Measurements from ENCODE around the gene ASXL2. TPM values are rescaled to one million over a fixed set of nuclear protein-coding genes. Genes with fewer than 3 reads are reported as not detected.

The ASXL2 gene
- total RNA-seq, 1 experiment from 2014 or later: 32.7 TPM

GRCh38 chr2:25833566-25833965, 44.7 kb downstream of the ASXL2 start:
- H3K27ac Mint-ChIP-seq: no peak overlapping the region
- Histone ChIP-seq H3K79me2 (ENCODE audit: insufficient read depth, low read length) (no peaks in the 10 kb centered on the region), H3K23ac (ENCODE audit: insufficient read length, low read depth, low read length) (no peak overlapping the region), H2BK20ac (ENCODE audit: low read depth, low read length, poor library complexity, severe bottlenecking) (no peak overlapping the region), H2BK12ac (ENCODE audit: insufficient read length, low read depth, low read length) (no peak overlapping the region), H3K4me1 (ENCODE audit: insufficient read depth, low read length) (no peaks in the 10 kb centered on the region), H4K8ac (replicated peaks; ENCODE audit: insufficient read length, low read depth, low read length) (no peak overlapping the region), H2BK15ac (ENCODE audit: low read depth, low read length) (no peak overlapping the region), H3K27ac (ENCODE audit: insufficient read length, low read depth, low read length) (no peak overlapping the region), H4K20me1 (ENCODE audit: control insufficient read depth, insufficient read depth, insufficient read length) (no peaks in the 10 kb centered on the region), H3K56ac (ENCODE audit: insufficient read length, low read depth, low read length) (no peak overlapping the region), H3K14ac (ENCODE audit: insufficient read depth, low read length) (no peak overlapping the region), H2AK5ac (ENCODE audit: insufficient read length, low read length) (no peak overlapping the region), H3K4ac (ENCODE audit: low read depth, low read length) (no peak overlapping the region), H3K9me3 (ENCODE audit: control insufficient read depth, low read depth, low read length) (no peaks in the 10 kb centered on the region), H3K23me2 (ENCODE audit: insufficient read length, low read depth, low read length, poor library complexity, severe bottlenecking) (no peaks in the 10 kb centered on the region), H2BK5ac (ENCODE audit: insufficient read length, low read length) (no peak overlapping the region), H3K27me3 (ENCODE audit: insufficient read depth, low read length) (no peaks in the 10 kb centered on the region), H3K4me2 (ENCODE audit: insufficient read depth, insufficient read length, low read length) (no peak overlapping the region), H4K5ac (ENCODE audit: insufficient read length, low read depth, low read length) (no peak overlapping the region), H3K79me1 (ENCODE audit: insufficient read depth, low read depth, low read length, poor library complexity, severe bottlenecking) (peaks cover 7% of the 10 kb centered on the region), H3K9ac (ENCODE audit: extremely low read depth, insufficient read length, low read length) (no peak overlapping the region), H3T11ph (ENCODE audit: low read length) (no peak overlapping the region), H3K18ac (ENCODE audit: insufficient read length, low read depth, low read length) (no peak overlapping the region), H4K91ac (ENCODE audit: insufficient read length, low read depth, low read length) (no peak overlapping the region), H2BK120ac (ENCODE audit: low read depth, low read length, poor library complexity, severe bottlenecking) (no peak overlapping the region), H2AFZ (ENCODE audit: low read length) (no peak overlapping the region)
- peaks cover 22 to 32% (median 30%) of the 10 kb centered on the region in 3 experiments for H3K36me3 Mint-ChIP-seq (ENCODE audit: insufficient read depth in 1 of 3, low read depth in 3 of 3)
- H3K4me1 Mint-ChIP-seq: peaks cover 0 to 7% of the 10 kb centered on the region in 2 experiments; a peak in 3 of 4 replicates
- peaks cover 8 to 10% of the 10 kb centered on the region in 2 experiments; a peak in 4 of 5 replicates for H3K9me3 Mint-ChIP-seq
- DNase-seq: no peak
- TF ChIP-seq CTCF (conservative IDR thresholded peaks at IDR 0.05): no peak
- no peaks in the 10 kb centered on the region for H3K27me3 Mint-ChIP-seq (ENCODE audit: low read depth)
- no CpG with 5 or more reads among the region's 2 CpGs for WGBS (ENCODE audit: extremely low coverage, insufficient read length, low lambda C conversion rate)
- no peak overlapping the region for H3K4me3 Mint-ChIP-seq
